Nucleus accumbens (tissue), 56 donors: Measurements from ENCODE around the gene VIPR2.
A peak's percentile ranks its signal among the peaks of the same experiment; 100 is the strongest.

Experiments used
- DNase-seq, 56 donors: peaks; one replicate each; lab custom pipeline; 2025; lab: John Stamatoyannopoulos, UW

The VIPR2 gene

GRCh38 chr7:159050704-159051103, 94.0 kb downstream of the VIPR2 start:
- DNase-seq, result no peak

DNA sequence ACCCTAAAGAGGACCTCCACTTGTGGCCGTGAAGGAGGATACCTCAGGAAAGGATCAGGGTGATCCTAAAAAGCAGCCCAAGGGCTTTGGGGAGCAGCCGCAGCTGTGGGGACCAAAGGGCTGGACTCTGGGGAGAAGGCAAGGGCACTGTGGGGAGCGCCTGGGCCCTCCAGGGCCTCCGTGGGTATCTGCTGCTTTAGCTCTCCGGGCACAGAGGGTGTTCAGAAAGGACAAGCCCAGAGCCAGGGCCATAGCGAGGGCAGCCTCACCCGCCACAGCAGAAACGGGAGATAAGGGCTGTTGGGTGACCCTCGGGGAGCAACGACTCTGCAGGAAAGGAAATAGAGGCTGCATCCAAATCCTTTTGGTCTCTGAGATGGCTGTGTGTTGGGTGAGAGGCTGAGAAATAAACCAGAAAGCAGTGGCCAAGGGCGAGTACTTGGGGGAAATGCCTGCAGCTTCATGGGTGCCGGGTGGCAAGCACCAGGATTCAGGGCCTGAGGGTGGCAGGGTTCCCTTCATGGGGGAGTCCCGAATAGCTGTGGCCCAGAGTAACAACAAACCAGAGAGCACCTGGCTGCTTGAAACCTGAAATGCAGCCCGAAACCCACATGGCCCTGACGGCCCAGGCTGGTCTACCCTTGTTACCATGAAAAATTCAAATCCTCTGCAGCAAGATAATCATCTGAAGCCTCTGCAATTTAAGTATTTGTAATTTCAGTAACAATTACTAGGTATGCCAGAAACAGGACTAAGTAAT, 95.2 kb downstream of the VIPR2 start:
- DNase-seq, result no peak

DNA sequence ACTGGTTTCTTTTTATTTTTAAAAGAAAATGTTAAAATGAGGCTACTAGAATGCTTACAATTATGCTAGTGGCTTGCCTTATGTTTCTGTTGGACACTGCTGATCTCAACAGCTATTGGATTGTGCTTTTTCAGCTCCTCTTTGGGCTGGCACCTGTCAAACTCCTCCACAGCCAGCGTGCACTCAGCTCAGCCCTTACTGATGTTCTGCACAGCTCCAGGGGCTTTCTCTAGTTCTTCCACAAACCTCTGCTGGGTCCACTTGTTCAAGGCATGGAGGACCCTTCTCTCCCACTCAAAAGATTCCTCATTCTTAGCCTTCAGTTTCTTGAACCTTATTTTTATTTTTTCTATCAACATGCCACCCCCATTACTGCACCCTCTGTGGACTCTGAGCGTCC, 96.0 kb downstream of the VIPR2 start:
- DNase-seq, result no peak

DNA sequence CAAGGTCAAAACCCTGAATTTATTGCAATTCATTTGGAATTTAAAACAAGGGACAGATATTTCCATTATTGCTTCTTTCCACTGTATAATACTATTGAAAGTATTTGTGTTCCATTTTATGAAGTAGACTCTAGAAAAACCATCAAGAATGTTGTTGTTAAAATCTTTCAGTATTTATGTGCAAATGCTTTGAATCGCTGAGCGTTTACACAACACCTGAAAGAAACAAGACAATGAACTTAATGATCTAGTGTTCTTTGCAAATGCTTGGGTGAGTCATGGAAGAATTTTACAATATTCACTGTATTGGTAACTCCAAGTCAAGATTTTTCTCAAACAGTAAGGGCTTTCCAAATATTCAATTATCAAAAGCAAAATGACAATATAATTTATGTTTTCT, 97.1 kb downstream of the VIPR2 start:
- no peak for DNase-seq

- no peak for DNase-seq
Observed at GRCh38 chr7:159046300-159046699, 98.4 kb downstream of the VIPR2 start.

DNA sequence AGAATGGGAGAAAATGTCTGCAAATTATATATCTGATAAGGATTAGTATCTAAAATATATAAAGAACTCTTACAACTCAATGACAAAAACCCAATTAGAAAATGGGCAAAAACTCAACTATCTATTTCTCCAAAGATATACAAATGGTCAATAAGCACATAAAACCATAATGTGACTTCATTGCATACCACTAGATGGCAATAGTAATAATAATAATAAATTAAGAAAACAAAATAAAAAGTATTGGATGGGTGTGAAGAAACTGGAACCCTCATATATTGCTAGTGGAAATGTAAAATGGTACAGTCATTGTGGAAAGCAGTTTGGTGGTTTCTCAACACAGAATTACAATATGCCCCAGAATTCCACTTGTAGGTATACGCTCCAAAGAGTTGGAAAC, 98.8 kb downstream of the VIPR2 start:
- no peak for DNase-seq

GRCh38 chr7:159042581-159043101, 102.0 kb downstream of the VIPR2 start:
- DNase-seq, result no peak

DNA sequence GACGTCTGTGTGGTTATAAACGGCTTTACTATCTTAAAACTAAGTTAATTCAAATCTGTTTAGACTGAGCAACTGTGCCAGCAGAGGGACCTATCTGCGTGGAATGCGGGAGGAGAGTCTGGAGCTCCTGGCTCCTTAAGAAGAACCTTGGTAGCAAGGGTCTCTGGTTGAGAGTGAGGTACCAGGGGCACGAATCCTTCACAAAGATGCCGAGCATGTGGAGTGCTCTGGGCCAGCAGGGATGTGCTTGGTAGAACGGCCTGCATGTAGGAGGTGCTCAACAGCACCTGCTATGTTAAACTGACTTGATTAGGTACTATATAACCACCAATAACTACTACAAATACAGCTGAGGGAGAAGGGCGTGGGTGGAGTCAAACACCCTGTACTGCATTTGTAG, 102.6 kb downstream of the VIPR2 start:
- DNase-seq, result no peak

DNA sequence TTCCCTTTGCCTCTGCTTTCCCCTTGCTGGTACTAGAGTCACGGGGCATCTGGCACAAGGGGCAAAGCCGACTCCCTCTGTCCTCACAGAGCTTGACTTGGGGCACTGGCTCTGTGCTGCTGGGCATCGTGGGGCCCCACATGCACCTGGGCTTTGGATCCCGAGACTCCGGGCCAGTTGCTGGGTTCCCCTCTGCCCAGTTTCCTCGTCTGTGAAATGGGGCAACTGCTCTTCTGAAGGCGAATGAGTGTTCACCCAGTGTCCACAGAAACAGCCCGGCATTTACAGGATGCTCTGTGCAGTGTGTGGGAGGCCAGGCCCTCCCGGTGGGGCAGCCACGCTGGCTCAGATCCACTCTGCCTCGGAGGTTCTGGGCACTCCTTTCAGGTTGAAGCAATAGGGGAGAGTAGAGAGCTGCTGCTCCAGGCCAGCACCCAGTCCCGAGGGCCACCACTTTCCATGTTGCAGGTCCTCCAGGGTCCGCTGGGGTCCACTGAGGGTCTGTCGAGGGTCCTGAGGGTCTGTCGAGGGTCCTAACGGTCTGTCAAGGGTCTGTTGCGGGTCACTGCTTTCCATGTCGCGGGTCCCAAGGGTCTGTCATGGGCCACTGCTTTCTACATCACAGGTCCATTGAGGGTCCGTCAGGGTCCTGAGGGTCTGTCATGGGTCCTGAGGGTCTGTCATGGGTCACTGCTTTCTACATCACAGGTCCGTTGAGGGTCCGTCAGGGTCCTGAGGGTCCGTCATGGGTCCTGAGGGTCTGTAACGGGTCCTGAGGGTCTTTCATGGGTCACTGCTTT, 103.6 kb downstream of the VIPR2 start:
- no peak for DNase-seq

- no peak for DNase-seq
Observed at GRCh38 chr7:159040146-159040545, 104.5 kb downstream of the VIPR2 start.

DNA sequence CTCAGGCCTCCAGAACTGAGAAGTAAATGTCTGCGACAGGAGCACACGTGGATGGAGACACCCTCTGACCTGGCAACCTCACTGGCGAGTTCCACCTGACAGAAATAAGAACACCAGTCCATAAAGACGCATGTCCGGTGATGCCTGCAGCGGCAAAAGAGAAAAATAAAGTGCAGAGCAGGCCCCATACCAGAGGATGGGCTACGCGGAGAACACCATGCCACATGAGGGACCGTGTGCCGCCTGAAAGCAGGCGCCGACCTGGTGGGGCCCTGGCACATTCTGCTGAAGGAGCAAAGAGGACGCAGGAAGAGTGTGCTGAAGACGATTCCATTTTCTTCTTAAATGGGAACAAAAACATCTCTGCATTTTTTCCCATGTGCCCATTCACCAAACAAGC, 105.0 kb downstream of the VIPR2 start:
- DNase-seq, result no peak

- no peak for DNase-seq
Observed at GRCh38 chr7:159038066-159038465, 106.6 kb downstream of the VIPR2 start.

DNA sequence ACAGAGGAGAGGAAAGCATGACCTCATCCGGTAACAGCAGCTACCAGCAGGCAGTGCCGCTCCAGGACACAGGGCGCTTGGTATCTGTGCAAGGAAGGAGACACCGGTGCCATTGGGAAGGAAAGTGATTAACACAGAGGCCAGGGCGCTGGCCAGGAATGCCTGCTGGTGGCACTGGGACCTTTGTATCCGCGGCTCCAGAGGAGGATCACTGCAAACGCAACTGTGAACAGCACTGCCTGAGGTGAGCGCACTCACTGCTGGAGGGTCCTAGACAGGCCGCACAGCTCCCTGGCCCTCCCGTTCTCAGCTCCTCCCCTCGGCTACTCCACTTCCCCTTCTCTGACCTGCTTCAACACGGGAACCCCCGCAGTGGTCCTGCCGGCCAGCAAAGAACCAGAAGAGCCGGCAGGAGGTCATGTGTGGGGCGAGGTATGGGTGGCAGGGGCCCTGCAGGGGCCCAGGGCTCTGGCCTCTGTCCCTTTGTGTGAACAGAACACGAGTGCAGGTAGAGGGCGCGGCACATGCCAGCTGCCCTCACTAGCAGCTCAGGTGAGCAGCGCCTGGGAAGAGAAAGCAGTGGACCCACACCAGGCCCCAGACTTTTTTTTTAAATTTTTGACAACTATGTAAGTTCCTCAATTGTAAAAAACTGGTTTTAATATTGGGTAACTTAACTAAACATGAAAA, 107.6 kb downstream of the VIPR2 start:
- DNase-seq, result no peak

- DNase-seq, result no peak
Observed at GRCh38 chr7:159035571-159036073, 109.0 kb downstream of the VIPR2 start.

DNA sequence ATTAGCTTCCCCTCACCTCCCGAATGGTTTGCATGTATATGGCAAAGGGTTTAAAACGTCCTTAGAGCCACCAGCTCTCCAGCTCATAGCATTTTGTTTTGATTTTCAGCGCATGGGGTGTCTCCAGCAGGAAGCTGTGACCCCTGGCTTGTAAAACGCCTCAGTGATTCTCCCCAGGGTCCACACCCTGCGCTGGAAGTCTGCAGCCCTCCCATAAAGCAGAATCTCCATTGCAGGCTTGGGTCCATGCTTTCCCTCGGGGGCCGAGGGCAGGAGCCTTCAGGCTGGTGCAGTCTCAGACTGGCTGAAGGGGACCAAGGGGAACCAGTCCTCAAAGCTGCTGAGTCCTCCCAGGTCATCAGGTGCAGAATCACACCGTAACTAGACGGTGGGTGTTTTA, 109.7 kb downstream of the VIPR2 start:
- DNase-seq, result no peak

- DNase-seq, result no peak
Observed at GRCh38 chr7:159034394-159034793, 110.3 kb downstream of the VIPR2 start.

- no peak for DNase-seq
Observed at GRCh38 chr7:159033956-159034355, 110.7 kb downstream of the VIPR2 start.

GRCh38 chr7:159033473-159033825, 111.2 kb downstream of the VIPR2 start:
- peak in 2 of 56 donors; percentile 19 to 28 for DNase-seq

DNA sequence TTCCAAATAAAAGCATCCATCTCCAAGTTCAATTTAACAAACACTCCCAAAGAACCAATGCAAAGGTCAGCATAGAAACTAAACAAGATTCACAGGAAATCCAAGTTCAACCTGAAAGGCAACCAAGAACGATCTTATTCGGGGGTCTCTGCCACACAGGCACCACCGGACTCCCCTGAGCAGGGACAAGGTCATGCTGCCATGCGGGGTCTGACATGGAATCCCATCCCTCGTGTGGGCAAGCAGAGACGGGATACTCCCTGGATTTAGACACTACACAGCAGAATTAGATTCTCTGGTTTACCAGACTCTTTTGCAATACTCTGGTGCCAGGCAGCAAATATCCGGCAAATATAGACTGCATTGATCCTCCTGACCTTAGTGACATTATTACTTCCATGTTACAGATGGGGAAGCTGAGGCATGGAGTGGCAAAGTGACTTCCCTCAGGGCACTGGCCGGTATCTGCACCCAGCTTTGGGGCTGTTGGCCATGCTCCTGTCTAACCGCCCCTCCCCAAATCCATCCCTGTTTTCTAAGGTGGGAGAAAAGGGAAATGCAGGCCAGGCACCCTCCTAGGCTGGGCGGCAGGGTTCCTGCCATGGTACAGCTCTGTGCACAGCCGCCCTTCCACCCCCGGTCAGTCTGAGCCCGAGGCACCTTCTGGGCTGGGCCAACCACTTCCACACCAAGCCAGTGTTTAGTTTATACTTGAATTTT, 111.8 kb downstream of the VIPR2 start:
- DNase-seq, result no peak

- DNase-seq, result no peak
Observed at GRCh38 chr7:159032322-159032721, 112.3 kb downstream of the VIPR2 start.
